OCI-LY1 (cell line): ENCODE measurements around the gene KIZ.

ENCODE experiments used
- EZH2 ChIP-seq: fragments of 200-600 bp; sonication (generic), shearing (Covaris generic); IDR thresholded peaks from 2 replicates; pipeline ENCODE4 v1.8.0; 2017; ENCODE audit warnings: borderline replicate concordance, mixed run types, mild to moderate bottlenecking, antibody characterized with exemption, low read length, moderate library complexity, mixed read lengths
- TF ChIP-seq, protein P1 (sequence below): fragments of 200-600 bp; sonication (generic), shearing (Covaris generic); IDR thresholded peaks from 2 replicates; pipeline ENCODE4 v1.5.1; 2017; ENCODE audit warnings: mild to moderate bottlenecking, antibody characterized with exemption, low read length, moderate library complexity, mixed read lengths

DNA sequence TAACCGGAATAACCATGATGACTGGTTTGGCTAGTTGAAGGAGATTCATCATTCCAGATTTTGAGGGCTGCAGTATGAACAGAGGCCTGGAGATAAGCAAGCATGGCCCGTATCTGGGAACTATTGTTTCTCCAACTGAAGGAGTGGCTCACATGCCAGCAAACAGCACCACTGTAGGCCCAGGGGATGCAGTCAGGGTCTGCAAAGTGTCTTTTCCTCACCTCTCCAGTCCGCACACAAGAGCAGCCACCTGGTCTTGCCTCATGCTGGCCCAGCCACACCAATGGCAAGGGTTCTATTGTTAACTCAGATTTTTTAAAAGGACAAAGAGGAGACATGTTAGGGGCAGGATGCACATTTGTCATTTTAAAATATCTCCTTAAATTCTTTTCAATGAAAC lies 55.1 kb downstream of the KIZ start:
- TF ChIP-seq, protein P1, sequence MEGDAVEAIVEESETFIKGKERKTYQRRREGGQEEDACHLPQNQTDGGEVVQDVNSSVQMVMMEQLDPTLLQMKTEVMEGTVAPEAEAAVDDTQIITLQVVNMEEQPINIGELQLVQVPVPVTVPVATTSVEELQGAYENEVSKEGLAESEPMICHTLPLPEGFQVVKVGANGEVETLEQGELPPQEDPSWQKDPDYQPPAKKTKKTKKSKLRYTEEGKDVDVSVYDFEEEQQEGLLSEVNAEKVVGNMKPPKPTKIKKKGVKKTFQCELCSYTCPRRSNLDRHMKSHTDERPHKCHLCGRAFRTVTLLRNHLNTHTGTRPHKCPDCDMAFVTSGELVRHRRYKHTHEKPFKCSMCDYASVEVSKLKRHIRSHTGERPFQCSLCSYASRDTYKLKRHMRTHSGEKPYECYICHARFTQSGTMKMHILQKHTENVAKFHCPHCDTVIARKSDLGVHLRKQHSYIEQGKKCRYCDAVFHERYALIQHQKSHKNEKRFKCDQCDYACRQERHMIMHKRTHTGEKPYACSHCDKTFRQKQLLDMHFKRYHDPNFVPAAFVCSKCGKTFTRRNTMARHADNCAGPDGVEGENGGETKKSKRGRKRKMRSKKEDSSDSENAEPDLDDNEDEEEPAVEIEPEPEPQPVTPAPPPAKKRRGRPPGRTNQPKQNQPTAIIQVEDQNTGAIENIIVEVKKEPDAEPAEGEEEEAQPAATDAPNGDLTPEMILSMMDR, result no peak
- TF ChIP-seq EZH2, result no peak
